Activated naive CD8-positive, alpha-beta T cell treated with anti-CD3 and anti-CD28 coated beads for 36 hours (primary cell): ENCODE data around the gene CACTIN. TPM values are rescaled to one million over a fixed set of nuclear protein-coding genes. Genes with fewer than 3 reads are reported as not detected.
A peak's percentile ranks its signal among the peaks of the same experiment; 100 is the strongest.

Experiments
- DNase-seq: peaks from one replicate; pipeline ENCODE4 v3.0.0; 2021
- H3K27ac Mint-ChIP-seq: one replicate; pipeline ENCODE4 v1.8.0; 2022; ENCODE audit warnings: mild to moderate bottlenecking, moderate library complexity, mixed read lengths
- H3K27me3 Mint-ChIP-seq: one replicate; pipeline ENCODE4 v1.8.0; 2022; ENCODE audit warnings: mild to moderate bottlenecking, mixed read lengths
- H3K36me3 Mint-ChIP-seq: one replicate; pipeline ENCODE4 v1.8.0; 2021; ENCODE audit warnings: mild to moderate bottlenecking, mixed read lengths
- H3K4me1 Mint-ChIP-seq: one replicate; pipeline ENCODE4 v1.8.0; 2021; ENCODE audit warnings: mixed read lengths
- H3K4me3 Mint-ChIP-seq: one replicate; pipeline ENCODE4 v1.8.0; 2022; ENCODE audit warnings: mild to moderate bottlenecking, moderate library complexity, mixed read lengths
- H3K9me3 Mint-ChIP-seq: one replicate; pipeline ENCODE4 v1.8.0; 2022; ENCODE audit warnings: mixed read lengths
- total RNA-seq, 2 experiments: library from RNA; stranded (reverse); gene quantifications; one replicate each; pipeline ENCODE4 v1.2.3, GENCODE V29; 2021

CACTIN gene
- total RNA-seq, 2 experiments from 2014 or later: 33.0 to 34.4 TPM

DNA sequence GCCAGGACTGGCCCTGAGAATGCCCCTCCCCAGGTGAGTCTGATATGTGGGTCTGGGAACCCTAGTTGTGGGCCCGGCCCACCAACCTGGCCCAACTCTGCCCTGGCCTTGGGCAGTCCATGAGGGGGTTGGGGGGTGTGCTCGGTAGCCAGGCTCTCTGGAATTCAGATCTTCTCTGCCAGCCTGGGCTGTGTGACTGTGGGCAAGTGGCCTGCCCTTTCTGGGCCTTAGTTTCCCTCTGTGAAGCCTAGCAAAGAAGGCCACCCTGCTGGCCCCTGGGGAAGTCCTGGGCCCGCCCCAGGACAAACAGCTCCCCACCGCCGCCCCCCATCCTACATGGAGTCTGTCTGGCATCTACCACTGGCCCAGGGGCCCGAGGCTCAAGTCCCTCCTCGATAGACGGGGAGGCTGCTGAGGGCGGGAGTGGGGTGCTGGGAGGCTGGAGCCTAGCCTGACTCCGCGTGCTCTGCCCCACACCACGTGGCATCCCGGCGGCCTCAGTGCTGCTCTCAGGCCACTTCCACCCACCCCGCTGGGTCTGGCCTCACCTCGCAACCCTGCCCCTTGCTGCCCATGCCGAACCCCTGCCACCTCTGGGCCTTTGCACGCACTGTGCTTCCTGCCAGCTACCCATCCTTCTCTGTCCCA lies 11.6 kb downstream of the CACTIN start:
- Mint-ChIP-seq H3K27me3 (no peaks in the 10 kb centered on the region), H3K9me3 (no peaks in the 10 kb centered on the region), H3K27ac (no peak overlapping the region), H3K36me3 (peaks cover 8% of the 10 kb centered on the region), H3K4me1 (peaks cover 13% of the 10 kb centered on the region), H3K4me3 (no peak overlapping the region)
- no peak for DNase-seq

GRCh38 chr19:3613818-3614661 lies 12.6 kb downstream of the CACTIN start:
- H3K36me3 Mint-ChIP-seq: peaks cover 5% of the 10 kb centered on the region

GRCh38 chr19:3612901-3613741 lies 13.5 kb downstream of the CACTIN start:
- H3K27me3 Mint-ChIP-seq: no peaks in the 10 kb centered on the region
- H3K27ac Mint-ChIP-seq: no peak overlapping the region
- no peak for DNase-seq
- H3K9me3 Mint-ChIP-seq: no peaks in the 10 kb centered on the region
- H3K4me3 Mint-ChIP-seq: no peak overlapping the region
- peaks cover 13% of the 10 kb centered on the region for H3K4me1 Mint-ChIP-seq
- H3K36me3 Mint-ChIP-seq: peaks cover 4% of the 10 kb centered on the region

More at GRCh38 chr19:3613818-3614661, 12.6 kb downstream of the CACTIN start:
- H3K27ac Mint-ChIP-seq: no peak overlapping the region
- H3K9me3 Mint-ChIP-seq: no peaks in the 10 kb centered on the region
- DNase-seq: no peak
- H3K27me3 Mint-ChIP-seq: no peaks in the 10 kb centered on the region
- H3K4me3 Mint-ChIP-seq: no peak overlapping the region
- H3K4me1 Mint-ChIP-seq: peaks cover 13% of the 10 kb centered on the region

GRCh38 chr19:3612330-3612729 lies 14.3 kb downstream of the CACTIN start:
- H3K36me3 Mint-ChIP-seq: peaks cover 4% of the 10 kb centered on the region
- peaks cover 10% of the 10 kb centered on the region for H3K4me1 Mint-ChIP-seq
- H3K9me3 Mint-ChIP-seq: no peaks in the 10 kb centered on the region
- H3K4me3 Mint-ChIP-seq: no peak overlapping the region
- no peak overlapping the region for H3K27ac Mint-ChIP-seq
- H3K27me3 Mint-ChIP-seq: no peaks in the 10 kb centered on the region
- DNase-seq: no peak

DNA sequence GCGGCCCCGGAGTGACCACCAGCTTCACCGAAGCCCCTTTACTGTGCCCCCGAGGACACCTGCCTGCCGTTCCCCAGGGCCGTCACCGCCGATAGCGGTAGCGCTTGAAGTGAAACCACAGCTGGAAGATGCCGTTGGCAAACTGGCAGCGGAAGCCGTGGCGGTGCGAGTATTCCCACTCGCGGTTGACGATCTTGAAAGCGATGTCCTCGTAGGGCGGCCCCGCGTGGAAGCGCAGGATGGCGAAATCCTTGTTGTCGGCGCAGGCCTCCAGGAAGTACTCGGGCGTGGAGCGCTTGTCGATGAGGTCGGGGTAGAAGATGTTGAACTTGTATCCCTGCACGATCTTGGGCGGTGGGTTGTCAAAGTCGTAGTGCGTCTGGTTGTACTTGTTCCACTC lies 14.7 kb downstream of the CACTIN start:
- H3K36me3 Mint-ChIP-seq: peaks cover 4% of the 10 kb centered on the region
- no peak overlapping the region for H3K4me3 Mint-ChIP-seq
- H3K9me3 Mint-ChIP-seq: no peaks in the 10 kb centered on the region
- DNase-seq: no peak
- peaks cover 7% of the 10 kb centered on the region for H3K4me1 Mint-ChIP-seq
- no peaks in the 10 kb centered on the region for H3K27me3 Mint-ChIP-seq
- no peak overlapping the region for H3K27ac Mint-ChIP-seq

DNA sequence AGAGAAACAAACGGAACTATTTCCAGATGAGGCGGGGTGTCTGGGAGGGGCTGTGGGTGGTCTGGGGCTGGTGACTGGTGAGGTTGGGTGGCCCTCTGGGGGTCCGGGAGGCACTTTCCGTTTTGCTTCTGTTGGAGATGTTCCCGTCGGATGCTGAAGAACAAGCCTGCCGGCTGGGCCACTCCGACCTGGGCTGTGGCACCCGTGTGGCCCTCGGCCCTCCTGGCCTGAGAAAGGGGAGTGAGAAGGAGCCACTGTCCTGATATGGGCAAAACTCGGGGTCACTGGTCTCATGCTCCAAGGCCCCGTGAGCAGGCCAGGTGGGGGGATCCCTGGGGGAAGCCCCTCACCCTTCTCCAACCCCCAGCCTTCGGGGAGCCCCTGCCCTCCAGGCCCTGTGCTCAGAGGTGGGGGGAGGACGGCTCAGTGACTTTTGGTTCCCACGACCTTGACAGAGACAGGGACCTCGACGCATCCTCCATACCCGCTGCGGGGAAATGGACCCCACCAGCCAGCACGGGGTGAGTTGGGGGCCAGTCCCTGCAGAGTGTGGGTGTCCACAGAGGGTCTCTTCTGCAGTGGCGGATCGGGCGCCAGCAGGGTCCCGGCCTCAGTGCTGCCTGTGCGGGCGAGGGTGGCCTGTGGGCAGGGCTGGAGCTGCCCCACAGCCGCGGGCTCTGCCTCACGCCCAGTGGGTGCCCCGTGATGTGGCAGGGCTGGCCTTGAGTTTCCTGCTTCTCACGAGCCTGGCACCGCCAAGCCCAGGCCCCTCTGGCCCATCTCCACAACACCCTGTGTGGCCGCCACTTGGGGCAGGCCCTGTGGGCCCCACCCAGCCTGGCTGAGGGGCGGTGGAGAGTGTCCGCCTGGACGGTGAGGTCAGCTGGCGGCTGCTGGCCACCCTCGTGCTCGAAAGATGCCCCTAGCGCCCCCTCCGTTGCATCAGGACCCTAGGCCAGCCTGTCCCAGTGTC lies 15.6 kb downstream of the CACTIN start:
- peaks cover 7% of the 10 kb centered on the region for H3K4me1 Mint-ChIP-seq
- no peak overlapping the region for H3K4me3 Mint-ChIP-seq
- no peaks in the 10 kb centered on the region for H3K27me3 Mint-ChIP-seq
- peaks cover 4% of the 10 kb centered on the region for H3K36me3 Mint-ChIP-seq
- H3K9me3 Mint-ChIP-seq: no peaks in the 10 kb centered on the region
- DNase-seq: no peak
- no peak overlapping the region for H3K27ac Mint-ChIP-seq

DNA sequence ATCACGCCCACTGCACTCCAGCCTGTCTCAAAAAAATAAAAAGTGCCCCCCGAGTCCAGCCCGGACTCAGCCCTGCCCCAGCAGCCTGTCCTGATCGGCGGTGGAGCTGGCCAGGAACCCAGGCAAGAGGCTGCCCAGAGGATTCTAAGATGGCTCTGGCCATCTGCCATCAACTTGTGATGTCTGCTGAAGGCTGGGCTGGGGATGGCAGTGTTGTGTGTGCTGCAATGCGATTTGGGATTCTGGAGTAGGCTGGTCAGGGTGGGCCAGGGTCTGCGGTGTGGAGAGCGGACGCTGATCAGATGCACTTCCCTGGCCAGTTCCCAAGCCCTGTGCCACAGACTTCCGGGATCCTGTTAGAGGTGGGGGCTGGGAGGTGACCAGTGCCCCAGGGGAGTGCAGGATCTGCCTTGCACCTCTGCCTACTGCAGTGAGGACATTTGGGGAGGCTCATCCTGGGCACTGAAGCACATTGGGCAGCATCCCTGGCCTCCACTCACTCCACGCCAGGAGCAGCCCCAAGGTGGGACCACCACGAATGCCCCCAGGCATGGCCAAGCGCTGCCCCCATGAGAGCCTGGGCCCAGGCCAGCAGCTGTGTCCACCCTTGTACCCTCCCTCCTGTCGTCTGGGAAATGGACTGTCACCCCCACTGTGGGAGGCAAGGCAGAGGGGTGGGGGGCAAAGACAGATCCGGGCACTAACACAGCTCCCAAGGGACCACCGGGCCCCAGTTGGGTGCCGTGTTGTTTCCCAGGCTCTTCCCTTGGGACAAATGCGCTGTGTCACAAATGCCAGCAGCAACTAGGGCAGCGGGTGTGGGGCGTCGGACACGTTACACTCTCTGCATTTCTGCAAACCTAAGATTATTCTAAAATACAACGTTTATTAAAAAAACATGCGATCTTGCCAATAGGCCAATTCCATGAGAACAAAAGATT lies 16.5 kb downstream of the CACTIN start:
- Mint-ChIP-seq H3K27me3 (no peaks in the 10 kb centered on the region), H3K27ac (no peak overlapping the region), H3K4me3 (no peak overlapping the region), H3K4me1 (peaks cover 7% of the 10 kb centered on the region), H3K36me3 (peaks cover 4% of the 10 kb centered on the region), H3K9me3 (no peaks in the 10 kb centered on the region)
- no peak for DNase-seq

DNA sequence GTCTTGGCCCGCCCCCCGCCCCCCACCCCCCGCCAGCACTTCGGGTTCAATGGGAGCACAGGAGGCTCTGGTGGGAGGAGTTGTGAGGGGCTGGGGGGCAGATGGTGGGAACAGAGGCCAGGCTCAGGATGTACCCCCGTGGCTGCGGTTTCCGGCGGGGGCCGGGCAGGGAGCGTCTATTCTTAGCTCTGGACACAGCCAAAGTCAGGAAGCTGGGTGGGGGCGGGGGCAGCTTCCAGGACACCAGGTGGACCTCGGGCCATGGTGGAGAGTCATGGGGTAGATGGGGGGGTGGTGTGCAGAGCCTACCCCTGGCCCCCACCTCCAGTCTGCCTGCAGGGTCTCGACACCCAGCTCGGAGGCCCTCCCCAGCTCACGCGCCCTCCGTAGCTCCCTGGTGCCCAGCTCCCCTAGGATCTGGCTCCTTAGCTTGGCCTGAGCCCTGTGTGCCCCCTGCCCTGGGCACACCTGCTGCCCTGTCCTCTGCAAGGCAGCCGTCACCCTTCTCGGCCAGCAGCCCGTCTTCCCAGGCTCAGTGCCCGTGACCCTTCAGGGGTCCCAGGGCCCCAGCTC lies 17.8 kb downstream of the CACTIN start:
- DNase-seq: no peak
- H3K27ac Mint-ChIP-seq: no peak overlapping the region
- peaks cover 7% of the 10 kb centered on the region for H3K4me1 Mint-ChIP-seq
- H3K4me3 Mint-ChIP-seq: no peak overlapping the region
- no peaks in the 10 kb centered on the region for H3K27me3 Mint-ChIP-seq
- H3K36me3 Mint-ChIP-seq: peaks cover 4% of the 10 kb centered on the region
- no peaks in the 10 kb centered on the region for H3K9me3 Mint-ChIP-seq

- peaks cover 7% of the 10 kb centered on the region for H3K4me1 Mint-ChIP-seq
- H3K4me3 Mint-ChIP-seq: no peak overlapping the region
- peaks cover 4% of the 10 kb centered on the region for H3K36me3 Mint-ChIP-seq
- DNase-seq: no peak
- H3K9me3 Mint-ChIP-seq: no peaks in the 10 kb centered on the region
- H3K27me3 Mint-ChIP-seq: no peaks in the 10 kb centered on the region
- H3K27ac Mint-ChIP-seq: no peak overlapping the region
These were observed 18.4 kb downstream of the CACTIN start for GRCh38 chr19:3608079-3608641.

DNA sequence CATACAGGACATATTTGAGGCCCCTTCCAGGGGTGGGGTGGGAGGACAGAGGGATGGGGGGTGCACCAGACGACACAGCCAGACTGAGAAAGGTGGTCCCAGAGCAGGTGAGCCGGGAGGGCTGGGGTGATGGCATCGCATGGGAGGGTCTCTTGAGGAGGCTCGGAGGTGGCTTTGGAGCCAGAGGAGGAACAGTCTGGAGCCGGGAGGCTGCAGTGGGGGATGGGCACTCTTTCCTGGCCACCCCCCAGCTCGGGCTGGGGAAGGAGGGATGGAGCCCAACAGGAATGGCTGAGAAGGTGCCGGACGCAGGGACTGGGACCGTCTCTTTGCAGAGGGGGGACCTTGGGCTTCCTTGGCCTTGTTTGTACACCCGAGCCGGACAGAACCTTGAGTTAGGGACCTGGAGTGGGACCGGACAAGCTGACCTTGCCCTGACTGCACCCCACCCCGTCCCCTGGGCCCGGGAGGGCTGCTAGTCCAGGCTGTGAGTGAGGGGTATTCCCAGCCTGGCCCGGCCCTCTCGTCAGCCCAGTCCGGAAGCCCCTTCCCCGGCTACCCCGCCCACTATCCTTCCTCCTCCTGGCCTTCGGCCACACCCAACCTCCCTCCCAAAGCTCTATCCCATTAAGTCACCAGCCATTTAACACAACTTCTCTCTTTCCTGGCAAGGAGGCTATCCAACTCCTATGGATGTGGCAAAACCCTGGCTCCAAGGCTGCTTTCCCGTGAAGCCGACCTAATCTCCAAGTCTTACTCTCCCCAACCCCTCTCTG lies 19.1 kb downstream of the CACTIN start:
- Mint-ChIP-seq H3K4me3 (no peak overlapping the region), H3K9me3 (no peaks in the 10 kb centered on the region), H3K27ac (no peak overlapping the region), H3K27me3 (no peaks in the 10 kb centered on the region), H3K4me1 (peaks cover 7% of the 10 kb centered on the region), H3K36me3 (peaks cover 4% of the 10 kb centered on the region)
- no peak for DNase-seq

- Mint-ChIP-seq H3K4me3 (peak within 1 kb of the TSS; percentile 37), H3K27me3 (no peaks in the 10 kb centered on the region), H3K27ac (no peak within 1 kb of the TSS), H3K36me3 (peaks cover under 1% of the 10 kb centered on the region), H3K9me3 (no peaks in the 10 kb centered on the region), H3K4me1 (peaks cover 7% of the 10 kb centered on the region)
- peak; percentile 82 for DNase-seq
These were observed 19.8 kb downstream of the CACTIN start, which contains the start of gene TBXA2R for GRCh38 chr19:3606690-3607289. Gene TBXA2R (minus strand): TSS chr19:3606875. CDS start chr19:3600634, 6,241 bp downstream.

DNA sequence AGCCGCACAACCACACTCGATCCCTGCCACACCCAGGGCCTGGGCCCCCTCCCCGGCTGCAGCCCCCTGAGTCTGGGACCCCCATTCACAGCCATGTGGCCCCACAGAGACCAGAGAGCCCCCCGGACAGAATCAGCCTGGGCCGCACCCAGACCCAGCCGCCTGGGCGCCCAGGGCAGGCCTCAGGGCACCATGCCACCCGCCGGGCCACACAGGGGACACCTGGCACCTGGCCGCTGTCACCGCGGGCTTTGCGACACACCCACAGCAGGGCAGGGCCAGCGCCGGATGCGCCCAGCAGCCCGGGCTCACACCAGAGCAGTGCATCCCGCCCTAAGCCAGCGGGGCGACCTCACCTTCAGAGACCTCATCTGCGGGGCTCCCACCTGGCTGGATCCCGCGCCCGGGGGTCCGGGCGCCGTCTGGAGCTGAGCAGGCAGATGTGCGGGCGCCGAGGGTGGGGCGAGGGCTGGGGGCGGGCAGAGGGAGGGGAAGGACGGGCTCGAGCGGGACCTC lies 20.4 kb downstream of the CACTIN start:
- no peaks in the 10 kb centered on the region for H3K36me3 Mint-ChIP-seq
- H3K27me3 Mint-ChIP-seq: no peaks in the 10 kb centered on the region
- peak; percentile 52 for DNase-seq
- no peaks in the 10 kb centered on the region for H3K9me3 Mint-ChIP-seq
- no peak overlapping the region for H3K4me3 Mint-ChIP-seq
- peaks cover 7% of the 10 kb centered on the region for H3K4me1 Mint-ChIP-seq
- no peak overlapping the region for H3K27ac Mint-ChIP-seq
